ENCODE data around the gene MAP4.
A peak's percentile ranks its signal among the peaks of the same experiment; 100 is the strongest.
"Not testable (repeated sequence)": the region's sequence is repeated elsewhere in the genome, so short reads cannot be mapped to it uniquely, and the experiment has no call there.

MAP4 gene

DNA sequence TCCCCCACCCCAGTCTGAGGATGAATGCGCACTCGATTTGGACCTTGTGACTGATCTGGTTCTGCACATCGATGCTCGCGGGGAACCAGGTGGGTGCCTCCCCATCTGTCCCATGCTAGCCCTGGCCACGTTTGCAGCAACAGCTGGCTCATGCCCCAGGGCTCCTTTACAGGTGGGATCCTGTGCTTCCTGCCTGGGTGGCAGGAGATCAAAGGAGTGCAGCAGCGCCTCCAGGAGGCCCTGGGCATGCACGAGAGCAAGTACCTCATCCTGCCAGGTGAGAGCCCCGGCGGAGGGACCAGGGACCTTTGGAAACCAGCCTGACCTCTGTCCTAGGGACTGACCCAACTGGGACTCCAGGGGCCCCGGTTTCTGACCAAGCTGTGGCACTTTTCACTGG, 169.0 kb downstream of the MAP4 start:
- DNase-seq (ENCODE audit: low spot score): peak; percentile 68

DNA sequence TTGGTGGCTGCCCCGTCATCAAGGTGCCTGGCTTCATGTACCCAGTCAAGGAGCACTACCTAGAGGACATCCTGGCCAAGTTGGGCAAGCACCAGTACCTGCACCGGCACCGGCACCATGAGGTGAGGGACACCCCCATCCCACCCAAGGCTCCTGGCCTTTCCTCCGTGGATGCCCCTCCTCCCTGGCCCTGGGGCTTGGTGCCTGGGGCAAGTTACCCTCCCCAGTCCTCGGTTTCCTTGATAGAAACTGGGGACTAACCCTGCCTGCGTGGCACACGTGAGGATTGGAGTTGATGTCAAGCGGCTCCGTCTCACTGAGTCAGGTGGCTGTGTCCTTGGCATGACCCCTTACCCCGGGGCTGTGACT, 169.4 kb downstream of the MAP4 start:
- no peak for DNase-seq (ENCODE audit: low spot score)

DNA sequence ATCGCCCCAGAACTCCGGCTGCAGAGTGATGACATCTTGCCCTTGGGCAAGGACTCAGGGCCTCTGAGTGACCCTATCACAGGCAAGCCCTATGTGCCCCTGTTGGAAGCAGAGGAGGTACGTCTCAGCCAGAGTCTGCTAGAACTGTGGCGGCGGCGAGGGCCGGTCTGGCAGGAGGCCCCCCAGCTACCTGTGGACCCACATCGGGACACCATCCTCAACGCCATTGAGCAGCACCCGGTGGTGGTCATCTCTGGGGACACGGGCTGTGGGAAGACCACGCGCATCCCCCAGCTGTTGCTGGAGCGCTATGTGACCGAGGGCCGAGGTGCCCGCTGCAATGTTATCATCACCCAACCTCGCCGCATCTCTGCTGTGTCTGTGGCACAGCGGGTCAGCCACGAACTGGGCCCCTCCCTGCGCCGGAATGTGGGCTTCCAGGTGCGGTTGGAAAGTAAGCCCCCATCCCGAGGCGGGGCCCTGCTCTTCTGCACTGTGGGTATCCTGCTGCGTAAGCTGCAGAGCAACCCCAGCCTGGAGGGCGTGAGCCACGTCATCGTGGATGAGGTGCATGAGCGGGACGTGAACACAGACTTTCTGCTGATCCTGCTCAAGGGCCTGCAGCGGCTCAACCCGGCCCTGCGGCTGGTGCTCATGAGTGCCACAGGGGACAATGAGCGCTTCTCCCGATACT, 169.9 kb downstream of the MAP4 start:
- DNase-seq (ENCODE audit: low spot score): no peak

DNA sequence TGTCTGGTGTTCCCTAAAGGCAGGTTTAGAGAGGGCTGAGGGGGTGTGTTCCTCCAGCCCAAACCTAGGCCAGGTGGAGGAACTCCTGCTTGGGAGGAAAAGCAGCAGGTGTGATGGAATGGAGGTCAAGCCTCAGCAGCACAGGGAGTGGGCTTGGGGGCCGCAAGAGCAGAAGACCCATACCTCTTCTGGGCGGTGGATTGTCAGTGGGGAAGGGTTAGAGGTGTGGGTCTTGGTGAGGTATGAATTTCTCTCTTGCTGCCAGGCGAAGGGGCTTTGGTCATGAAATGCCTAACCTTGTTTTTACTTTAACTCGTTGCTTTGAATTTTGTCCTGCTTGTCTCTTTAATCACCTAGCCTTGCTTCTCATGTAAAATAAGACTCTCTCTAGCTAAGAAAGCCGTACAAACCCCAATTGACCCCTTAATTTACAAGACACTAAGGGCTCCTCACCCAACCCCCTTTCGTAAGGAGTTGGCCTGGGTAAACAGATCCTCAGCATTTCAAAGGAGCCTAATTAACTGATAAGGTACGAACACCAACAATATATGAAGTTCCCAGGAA, 174.3 kb downstream of the MAP4 start:
- DNase-seq (ENCODE audit: low spot score): peak; percentile 32

DNA sequence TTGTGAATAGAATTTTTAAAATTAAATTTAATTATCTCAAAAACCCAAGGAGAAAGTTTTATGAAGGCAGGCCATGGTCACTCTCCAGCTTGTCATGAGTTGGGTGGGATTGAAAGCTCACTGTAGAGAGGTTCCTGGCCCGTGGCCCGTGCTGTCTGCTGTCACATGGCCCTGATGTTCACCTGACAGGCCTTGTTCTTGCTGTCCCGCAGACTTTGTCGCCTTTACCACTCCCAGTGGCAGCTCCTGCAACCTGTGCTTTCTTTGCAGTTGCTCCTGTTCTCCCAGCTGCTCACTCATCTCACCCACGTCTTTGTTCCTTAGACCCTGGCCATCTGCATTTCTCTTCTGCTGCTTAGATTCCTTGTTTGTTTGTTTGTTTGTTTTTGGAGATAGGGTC, 177.7 kb downstream of the MAP4 start:
- DNase-seq (ENCODE audit: low spot score): no peak

DNA sequence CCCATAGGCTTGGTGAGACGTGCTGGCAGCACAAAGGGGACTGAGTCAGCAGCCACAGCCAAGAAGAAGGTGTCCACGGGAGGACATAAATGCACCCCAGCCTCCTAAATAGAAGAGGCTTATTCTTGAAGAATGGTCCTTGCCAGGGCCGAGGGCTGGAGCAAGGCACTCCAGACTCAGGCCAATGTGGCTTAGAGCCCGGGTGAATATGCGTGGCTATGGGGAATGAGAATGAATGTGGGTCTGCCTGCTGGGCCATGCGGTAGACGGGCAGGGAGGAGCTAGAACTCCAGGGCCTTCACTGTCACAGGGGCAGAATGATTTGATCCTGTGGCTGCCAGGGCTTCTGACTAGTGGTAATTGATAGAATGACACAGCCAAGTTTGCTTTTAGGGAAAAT, 179.2 kb downstream of the MAP4 start:
- no peak for DNase-seq (ENCODE audit: low spot score)

DNA sequence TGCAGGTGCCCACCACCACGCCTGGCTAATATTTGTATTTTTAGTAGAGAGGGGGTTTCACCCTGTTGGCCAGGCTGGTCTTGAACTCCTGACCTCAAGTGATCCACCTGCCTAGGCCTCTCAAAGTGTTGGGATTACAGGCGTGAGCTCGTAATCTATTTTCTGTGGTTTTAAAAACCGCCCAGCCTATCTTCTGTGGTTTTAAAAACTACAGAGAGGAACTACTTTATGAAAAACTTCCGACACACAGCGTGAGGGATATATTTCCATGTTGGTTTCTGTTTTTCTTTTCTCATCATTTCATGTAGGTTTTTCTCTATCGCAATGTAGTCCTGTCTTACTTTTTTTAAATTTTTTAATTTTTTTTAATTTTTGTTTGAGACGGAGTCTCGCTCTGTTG, 186.7 kb downstream of the MAP4 start:
- DNase-seq (ENCODE audit: low spot score): not testable (repeated sequence)

DNA sequence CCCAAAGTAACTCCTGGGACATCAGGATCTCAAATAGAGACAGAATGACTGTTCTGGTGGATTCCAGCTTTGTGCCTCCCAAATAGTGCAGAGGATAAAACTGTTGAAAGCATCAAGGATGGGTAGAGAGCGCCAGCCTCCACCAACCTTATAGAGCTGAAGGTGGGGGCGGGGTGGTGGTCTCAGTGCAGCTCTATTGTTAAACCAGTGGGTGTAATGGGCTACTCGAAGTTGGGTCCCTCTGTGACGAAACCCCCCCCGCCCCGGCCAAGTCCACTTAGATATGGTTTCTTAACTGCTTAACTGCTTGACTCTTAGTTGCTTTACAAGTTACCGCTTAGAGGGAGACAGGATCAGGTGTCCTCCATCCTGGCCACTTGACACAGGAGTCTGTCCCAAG, 190.6 kb downstream of the MAP4 start:
- DNase-seq (ENCODE audit: low spot score): no peak

DNA sequence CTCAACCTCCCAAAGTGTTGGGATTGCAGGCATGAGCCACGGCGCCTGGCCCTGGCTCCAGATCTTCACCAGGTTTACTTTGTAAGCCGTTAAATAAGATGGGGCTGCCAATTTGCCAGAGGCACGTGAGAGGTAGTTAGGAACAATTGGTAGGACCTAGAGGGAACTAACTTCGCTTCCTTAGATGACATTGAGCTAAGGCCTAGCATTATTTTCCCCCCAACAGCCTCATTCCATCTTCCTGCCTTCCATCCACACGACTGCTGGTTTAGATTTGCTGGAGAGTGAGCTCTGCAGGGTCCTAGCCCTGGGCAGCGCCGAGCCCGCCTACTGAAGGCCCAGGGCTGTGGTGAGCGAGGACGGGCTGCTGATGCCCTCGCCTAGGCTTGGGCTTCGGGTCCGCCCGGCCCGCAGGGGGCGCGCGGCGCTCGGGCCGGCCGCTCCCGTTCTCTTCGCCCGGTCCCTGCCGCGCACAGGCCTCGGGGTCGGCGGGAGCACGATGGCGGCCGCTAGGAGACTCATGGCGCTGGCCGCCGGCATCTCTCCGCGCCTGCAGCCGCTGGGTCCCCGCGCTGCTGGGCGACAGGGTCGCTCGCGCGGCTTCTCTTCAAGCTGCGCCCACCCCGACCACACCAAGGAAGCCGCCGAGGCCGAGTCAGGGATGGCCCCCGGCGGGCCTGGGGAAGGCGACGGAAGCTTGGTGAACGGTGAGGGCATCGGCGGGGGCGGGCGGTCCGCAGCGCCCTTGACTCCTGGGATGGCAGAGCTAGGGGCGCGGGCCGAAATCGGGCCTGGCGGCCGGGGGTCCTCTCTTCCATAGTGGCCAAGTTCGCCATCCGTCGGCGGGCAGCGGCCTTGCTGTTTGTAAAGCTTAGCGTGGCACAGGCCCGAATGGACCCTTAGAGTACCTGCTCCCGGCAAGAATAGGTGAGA, 191.4 kb downstream of the MAP4 start:
- DNase-seq (ENCODE audit: low spot score): peak; percentile 99

DNA sequence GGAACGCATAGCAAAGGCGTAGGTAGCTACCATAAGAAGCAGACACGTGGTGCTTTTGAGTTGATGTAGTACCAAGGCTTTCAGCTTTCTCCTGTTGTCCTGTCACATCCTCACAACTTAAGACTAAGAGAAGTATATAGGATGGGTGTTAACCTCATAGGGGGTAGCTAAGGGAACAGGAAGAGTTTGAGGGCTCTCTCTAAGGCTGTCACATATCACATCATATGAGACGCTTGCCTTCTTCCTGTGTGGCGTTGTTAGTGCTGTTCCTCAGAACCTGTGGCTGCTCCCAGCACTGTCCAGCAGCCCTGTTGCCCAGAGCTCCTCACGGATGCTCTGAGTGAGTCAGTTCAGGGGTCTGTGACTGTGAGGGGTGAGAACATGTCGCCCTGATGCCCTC, 198.6 kb downstream of the MAP4 start:
- DNase-seq (ENCODE audit: low spot score): no peak

DNA sequence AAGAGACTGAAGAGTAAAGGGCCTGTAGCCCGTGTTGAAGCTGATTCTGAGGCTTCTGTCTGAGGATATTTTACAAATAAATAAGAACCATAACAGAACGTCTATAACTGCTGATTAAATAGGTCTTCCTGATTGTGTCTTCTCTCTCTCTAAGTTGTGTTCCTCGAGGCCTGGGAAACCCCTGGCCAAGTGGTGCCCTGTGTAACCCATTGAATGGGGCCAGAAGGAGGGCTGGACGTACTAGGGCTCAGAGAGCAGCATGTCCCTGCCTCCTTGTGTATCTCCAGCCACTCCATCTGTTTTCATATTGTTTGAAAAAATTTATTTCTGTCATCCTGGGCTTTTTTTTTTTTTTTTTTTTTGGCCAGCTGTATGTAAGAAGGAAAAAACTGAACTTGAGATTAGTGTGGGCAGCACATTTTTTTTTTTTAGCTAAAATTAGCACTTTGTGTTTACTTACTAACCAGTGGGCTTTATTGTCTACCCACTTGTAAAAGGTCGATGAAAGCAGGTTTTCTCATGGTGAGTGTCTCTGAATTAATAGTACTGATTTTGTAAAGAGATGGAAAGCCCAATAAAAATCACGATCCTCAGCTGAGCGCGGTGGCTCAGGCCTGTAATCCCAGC, 202.6 kb downstream of the MAP4 start:
- DNase-seq (ENCODE audit: low spot score): no peak

DNA sequence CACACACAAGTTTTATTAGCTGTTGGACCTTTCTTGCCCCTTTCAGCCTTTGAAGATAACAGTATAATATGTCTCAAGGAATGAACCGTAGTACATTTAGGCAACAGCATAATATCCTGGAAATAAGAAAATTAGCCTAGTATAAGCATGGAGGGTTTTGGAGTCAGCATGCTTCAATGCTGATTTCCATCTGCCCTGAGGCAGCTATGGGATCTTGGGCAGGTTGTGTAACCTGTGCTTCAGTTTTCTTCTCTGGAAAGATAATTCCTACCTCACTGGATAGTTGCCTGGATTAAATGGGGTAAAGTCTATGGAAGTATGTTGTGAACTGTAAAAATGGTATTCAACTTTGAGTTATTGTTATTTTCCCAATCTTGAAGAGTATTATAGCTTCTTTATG, 211.6 kb downstream of the MAP4 start:
- DNase-seq (ENCODE audit: low spot score): no peak

DNA sequence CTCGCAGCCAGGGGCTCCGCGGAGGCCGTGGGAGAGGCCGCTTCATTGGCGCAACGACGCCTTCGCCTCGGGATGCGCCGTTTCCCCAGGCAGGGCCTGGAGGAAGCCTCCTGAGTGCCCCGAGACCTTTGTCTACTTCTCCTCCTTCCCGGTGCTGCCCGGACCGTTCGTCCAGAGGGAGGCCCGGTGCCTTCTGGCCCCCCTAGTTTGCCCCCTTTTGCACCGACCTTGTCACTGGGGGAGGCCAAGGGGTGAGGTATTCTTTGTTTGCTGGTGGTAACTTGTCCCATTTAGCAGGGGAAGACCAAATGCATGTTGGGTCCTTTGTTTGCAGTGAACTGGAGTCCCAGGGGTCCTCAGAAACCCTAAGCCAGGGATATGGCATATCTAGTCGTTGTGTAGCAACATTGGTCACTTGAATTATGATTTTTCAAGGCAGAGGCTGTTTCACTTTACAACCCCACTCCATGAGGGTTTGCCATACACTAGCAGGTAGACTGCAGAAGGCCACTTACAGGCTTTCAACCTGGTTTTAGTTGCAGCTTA, 212.7 kb downstream of the MAP4 start:
- no peak for DNase-seq (ENCODE audit: low spot score)

DNA sequence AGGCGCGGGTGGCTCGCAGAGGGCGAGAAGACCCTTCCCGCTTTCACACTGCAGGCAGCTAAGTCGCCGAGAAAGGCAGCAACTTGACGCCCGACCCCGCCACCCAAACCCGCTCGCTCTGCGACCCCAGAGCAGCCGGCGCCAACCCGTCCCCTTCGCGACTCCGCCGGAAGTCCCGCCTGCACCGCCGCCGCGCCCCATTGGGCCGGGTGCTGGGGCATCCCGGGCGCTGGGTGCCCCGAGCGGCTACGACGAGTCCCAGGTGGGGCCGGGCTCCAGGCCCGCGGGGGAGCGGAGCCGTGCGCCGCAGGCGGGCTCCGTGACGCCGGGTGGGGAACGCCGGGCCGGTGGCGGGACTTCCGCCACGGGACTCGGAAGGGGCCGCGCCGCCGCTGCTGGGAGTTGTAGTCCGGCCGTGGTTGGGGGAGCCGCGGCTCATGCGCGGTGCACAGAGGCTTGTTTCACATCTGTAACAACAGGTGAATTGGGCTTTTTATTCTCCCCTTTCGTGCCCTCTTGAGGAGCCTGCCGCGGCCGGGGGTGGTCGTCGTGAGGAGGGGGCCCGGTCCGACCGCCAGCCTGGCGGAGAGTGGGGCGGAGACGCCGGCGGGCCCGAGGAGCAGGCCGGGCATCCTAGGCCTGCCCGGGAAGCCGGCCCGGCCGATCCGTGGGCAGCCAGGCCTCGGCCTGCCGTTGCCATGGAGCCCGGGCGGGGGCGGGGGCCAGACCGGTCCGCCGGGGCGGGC, 213.3 kb downstream of the MAP4 start, which contains the start of gene DHX30:
DHX30 (plus strand) TSS at position 405 of the 746 bp plus-strand sequence. CDS start 7,546 bp downstream, outside the sequence.
- peak; percentile 93 for DNase-seq (ENCODE audit: low spot score)

All from iPS-NIHi11 (cell line).